ENCODE measurements around the gene KDM3B.
A peak's percentile ranks its signal among the peaks of the same experiment; 100 is the strongest.
"Not testable (repeated sequence)": the region's sequence is repeated elsewhere in the genome, so short reads cannot be mapped to it uniquely, and the experiment has no call there.

KDM3B gene, protein sequence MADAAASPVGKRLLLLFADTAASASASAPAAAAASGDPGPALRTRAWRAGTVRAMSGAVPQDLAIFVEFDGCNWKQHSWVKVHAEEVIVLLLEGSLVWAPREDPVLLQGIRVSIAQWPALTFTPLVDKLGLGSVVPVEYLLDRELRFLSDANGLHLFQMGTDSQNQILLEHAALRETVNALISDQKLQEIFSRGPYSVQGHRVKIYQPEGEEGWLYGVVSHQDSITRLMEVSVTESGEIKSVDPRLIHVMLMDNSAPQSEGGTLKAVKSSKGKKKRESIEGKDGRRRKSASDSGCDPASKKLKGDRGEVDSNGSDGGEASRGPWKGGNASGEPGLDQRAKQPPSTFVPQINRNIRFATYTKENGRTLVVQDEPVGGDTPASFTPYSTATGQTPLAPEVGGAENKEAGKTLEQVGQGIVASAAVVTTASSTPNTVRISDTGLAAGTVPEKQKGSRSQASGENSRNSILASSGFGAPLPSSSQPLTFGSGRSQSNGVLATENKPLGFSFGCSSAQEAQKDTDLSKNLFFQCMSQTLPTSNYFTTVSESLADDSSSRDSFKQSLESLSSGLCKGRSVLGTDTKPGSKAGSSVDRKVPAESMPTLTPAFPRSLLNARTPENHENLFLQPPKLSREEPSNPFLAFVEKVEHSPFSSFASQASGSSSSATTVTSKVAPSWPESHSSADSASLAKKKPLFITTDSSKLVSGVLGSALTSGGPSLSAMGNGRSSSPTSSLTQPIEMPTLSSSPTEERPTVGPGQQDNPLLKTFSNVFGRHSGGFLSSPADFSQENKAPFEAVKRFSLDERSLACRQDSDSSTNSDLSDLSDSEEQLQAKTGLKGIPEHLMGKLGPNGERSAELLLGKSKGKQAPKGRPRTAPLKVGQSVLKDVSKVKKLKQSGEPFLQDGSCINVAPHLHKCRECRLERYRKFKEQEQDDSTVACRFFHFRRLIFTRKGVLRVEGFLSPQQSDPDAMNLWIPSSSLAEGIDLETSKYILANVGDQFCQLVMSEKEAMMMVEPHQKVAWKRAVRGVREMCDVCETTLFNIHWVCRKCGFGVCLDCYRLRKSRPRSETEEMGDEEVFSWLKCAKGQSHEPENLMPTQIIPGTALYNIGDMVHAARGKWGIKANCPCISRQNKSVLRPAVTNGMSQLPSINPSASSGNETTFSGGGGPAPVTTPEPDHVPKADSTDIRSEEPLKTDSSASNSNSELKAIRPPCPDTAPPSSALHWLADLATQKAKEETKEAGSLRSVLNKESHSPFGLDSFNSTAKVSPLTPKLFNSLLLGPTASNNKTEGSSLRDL (N-terminal part only)

DNA sequence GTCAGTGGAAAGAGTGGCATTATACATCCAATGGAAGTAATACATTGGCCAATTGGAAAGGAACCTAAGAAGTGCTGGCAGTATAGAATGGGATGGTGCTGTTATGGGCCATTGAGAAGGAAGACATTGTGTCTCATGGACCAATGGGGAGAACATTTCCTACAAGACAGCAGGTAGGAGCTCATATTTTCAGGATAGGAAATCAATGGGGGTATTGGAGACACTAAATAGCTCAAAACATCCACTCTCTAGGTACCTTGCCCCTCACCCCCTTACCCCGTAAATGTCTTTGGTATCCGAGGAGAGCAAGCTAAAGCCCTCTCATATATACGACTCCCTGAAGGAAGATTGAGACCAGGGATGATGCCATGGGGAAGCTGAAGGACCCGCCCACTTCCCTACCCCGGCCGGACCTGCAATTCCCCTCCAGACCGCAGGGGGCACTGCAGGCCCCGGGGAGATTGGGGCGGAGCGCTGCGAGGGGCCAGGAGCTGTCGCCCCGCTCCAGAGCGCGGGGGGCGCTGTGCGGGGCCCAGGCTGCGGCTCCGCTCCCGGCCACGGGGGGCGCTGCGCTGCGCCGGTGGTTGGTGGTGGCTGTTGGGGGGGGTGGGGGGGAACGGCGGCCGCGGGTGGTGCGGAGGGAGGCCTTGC, at the start of gene KDM3B:
KDM3B (plus strand) TSS at position 615 of the 651 bp plus-strand sequence. CDS start 111 bp downstream, outside the sequence.
- peak; percentile 86 for DNase-seq (ENCODE audit: low spot score)

DNA sequence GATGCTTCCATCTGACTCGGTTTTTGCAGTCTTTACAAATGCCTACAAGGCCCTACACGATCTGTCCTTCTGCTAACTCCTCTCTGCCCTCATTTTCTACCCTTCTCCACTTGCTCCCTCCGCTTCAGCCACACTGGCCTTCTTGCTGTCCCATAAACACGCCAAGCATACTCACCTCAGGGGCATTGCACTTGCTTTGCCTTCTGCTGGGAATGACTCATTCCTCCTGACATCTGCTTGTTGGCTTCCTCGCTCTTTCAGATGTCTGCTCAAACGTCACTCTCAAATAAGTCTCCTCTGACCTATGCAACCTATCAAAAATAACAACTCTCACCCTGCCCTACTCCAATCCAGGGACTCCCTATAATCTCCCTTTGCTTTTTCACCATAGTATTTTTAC, 49.1 kb upstream of the KDM3B start:
- no peak for DNase-seq (ENCODE audit: low spot score)

DNA sequence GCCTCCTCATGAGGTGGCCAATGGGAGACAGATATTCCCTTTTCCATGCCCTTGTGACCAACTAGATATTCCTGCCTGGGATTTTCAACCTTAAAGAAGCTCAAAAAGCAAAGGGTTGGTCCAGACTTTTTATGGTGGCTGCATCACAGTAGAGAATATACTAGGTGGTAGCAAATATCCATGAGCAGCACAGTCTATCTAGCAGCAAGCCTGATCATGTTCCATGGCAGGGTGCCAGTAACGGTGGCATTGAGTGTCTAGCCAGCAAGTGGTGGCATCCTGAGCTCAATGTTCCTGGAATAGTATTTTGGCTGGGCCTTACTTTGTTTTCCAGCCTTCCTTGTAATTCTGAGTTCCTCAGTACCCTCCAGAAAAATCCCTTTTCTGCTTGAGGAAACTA, 46.7 kb upstream of the KDM3B start:
- no peak for DNase-seq (ENCODE audit: low spot score)

DNA sequence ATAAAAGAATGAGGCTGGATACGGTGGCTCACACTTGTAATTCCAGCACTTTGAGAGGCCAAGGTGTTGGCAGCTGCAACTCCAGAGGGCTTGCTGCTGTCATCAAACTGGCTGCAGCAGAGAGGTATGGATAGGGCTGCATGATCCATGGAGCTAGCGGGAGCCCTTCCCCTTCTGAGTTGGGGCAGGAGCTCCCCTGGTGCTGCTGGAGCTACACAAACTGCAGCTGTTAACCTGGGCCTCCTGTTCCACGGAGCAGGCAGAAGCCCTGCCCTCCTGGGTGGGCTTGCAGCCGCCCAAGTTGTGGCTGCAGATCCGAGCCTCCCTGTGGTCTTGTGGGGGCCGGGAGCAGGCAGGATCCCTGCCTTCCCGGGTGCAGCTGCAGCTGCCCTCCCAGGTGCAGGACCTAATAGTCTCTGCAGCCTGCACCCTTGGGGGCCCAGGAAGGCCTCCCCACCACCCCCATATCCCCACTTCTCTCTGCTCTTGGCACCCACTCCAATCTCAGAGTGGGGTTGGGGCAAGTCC, 36.7 kb upstream of the KDM3B start:
- no peak for DNase-seq (ENCODE audit: low spot score)

DNA sequence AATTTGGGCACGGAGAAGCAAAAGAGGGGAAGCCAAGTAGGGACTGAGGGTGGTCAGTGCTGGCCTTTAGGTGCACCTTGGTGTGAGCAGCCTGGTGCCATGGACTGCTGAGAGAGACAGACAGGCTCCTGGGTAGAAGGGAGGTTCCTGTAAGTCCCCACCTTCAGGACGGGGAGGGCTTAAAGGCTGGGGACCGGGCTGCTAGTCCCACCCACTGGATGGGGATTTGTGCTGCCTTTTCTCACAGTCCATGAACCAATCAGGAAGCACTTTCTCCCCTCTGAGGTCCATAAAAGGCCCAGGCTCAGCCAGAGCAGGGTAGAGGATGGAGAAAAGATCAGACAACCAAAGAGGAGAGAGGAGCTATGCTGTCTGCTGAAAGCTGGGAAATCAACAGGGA, 36.1 kb upstream of the KDM3B start:
- no peak for DNase-seq (ENCODE audit: low spot score)

DNA sequence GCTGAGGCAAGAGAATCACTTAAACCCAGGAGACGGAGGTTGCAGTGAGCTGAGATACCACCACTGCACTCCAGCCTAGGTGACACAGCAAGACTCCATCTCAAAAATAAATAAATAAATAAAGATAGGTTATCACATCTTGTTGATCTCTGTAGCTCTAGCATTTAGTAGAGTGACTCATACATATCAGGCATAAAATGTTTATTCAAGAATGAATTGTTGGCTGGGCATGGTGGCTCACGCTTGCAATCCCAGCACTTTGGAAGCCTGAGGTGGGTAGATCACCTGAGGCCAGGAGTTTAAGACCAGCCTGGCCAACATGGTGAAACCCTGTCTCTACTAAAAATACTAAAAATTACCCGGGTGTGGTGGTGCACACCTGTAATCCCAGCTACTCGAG, 34.3 kb upstream of the KDM3B start:
- not testable (repeated sequence) for DNase-seq (ENCODE audit: low spot score)

DNA sequence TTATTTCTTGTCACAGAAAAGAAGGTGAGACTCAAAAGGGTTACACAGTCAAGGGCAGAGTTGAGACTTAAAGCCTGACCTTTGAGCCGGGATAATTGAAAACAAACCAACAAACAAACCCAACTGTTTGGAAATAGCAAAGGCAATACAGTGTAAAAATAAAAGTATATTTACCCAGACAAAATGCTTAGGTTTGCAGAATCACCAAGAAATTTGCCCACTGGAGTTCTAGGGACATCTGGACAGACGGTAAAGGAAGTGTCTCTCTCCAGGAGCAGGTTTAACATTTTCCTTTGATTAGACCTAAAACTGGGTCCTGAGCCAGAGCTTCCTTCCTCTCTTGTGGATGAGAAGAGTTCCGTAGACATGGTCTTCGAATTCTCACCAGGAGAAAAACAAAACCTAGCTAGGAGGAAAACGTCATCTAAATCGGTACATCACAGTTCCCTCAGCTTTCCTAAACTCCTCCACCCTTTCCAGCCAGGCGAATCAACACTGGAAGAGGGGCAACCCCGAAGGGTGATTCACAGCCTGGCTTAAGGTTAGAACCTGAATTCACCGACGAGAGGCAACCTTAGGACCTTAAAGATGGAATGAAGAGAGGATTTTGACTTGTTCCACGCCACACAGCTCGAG, 21.6 kb upstream of the KDM3B start:
- DNase-seq (ENCODE audit: low spot score), result no peak

DNA sequence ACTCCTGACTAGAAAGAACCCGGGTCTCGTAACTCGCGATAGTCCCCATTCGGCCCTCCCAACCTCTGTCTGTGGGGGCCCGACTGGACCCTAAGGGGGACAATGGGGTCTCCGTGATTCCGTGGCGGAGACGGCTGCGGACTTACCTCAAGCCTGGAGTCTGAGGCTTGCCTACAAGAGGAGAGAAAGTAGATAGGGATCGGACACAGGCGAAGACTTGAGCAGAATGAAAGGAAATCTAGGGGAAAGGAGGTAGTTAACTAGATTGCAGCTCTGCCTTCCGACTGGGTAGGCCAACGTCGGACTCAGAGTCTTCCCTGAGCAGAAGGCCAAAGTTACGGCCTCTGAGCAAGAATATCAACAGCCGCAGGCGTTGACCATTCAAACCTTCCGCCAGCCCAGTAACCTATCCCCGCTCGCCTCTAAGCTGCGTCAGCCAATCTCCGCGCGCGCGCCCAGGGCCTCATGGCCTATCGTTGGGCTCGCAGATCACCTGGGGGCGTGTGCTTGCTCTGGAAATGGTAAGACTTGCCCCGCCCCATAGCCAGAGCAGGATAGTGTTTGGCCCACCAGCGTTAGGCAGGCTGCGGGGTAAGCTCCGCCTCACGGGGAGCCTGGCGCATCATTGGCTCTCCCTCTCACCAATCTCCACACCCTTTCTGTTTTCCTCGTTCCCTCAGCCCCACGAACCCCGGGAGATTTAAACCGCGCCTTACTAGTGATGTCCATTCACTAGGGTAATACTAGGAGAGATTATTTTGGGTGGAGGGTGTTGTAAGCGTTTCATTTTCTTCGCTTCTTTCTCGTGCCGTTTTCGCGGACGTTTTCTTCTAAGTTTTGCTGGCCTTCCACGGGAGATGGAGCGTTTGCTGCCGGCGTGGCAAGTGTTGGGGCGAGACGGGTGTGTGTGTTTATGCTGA, 20.8 kb upstream of the KDM3B start, which contains the start of gene CDC25C:
CDC25C (minus strand) TSS at position 356 of the 920 bp plus-strand sequence. CDS start 624 bp downstream, outside the sequence.
- DNase-seq (ENCODE audit: low spot score), result peak; percentile 91

DNA sequence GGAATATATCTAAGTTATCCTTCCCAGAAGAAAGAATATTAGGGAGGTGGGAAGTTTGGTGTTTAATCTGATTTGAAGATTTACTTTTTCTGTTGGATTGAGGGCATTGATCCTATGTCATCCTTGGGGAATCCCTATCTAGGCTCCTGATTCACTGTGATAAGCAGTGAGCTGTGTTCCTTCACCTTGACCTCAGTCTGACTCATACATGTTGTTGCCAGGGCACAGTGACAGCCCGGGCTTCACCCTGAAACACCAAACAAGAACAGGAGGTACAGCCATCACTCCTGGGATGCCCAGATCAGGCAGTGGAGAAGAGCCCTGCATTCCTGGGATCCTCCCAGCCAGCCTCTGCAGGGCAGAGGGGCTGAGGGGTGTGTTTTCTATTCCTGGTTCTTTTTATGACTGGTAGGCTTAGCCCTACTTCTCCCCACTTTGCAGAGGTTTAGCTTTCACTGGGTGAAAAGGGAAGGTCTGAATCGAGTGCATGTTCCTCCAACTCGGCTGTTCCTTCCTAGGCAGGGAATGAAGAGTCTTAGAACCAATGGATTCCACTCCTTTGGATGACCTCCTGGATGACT, 17.5 kb upstream of the KDM3B start:
- DNase-seq (ENCODE audit: low spot score), result no peak

DNA sequence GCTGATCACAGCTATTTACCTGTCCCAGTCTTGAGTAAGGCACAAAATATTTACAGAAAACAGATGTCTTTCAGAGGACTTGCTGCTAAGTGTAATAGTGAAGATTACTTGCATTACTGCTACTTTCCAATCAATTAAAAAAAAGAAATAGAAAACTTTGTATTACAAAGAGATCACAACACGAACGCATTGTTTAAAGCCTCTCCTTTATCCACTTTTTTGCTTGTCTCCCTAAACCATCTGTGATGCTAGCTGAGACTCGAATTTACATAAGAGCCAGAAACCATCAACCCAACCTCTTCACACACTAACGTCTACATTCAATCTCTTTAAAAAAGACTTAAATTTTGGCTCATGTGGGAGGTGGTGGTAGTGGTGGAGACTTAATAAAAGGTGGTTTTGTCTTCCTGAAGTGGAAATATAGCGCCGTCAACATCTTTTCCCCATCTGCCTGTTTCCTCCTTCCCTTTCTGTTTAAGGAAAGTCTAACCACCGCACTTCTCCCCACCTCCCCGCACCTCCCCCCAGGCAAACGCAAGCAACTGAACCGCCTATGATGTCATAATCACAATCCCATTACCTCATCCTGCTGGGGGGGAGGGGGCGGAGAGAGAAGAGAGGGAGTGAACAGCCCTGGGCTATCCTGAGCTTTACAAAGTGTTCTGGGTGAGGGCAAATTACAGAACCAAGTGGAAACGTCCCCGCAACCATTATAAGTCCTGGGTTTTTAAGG, 15.4 kb upstream of the KDM3B start:
- DNase-seq (ENCODE audit: low spot score), result peak; percentile 75

DNA sequence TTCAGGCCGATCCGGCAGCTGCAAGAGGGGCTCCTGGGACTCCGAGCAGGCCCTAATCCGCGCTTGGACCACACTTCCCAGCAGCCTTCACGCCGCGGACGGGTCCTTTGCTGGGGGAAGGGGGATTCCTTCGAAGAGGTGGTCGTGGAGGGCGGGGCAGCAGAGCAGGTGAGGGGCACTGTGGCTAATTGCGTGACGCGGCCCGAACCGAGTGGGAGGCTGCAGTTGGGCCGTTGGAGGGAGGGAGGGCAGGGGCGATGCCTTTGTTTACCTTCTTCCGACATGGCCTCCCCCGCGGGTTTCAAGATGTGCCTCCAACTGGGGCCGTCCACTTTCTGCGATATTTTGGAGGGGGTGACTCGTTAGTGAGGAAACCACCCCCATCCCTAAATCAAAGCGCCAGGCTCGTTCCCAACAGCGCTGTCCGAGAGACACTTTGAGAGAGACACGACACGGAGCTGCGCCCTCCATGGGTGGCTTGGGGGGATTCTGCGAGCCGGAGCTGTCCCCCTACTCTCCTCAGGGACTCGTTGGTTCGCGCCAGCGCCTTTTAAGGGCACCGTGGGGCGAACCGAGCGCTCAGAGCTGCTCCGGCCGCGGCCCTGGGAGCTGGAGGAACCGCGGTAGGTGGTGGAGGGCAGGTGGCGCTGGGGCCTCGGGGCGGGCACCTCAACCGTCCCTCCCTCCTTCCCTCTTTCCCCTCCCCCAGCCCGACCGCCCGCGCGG, 14.6 kb upstream of the KDM3B start, which contains the start of gene FAM53C:
FAM53C (plus strand) TSS at position 582 of the 726 bp plus-strand sequence. CDS start 3,070 bp downstream, outside the sequence.
- peak; percentile 80 for DNase-seq (ENCODE audit: low spot score)

DNA sequence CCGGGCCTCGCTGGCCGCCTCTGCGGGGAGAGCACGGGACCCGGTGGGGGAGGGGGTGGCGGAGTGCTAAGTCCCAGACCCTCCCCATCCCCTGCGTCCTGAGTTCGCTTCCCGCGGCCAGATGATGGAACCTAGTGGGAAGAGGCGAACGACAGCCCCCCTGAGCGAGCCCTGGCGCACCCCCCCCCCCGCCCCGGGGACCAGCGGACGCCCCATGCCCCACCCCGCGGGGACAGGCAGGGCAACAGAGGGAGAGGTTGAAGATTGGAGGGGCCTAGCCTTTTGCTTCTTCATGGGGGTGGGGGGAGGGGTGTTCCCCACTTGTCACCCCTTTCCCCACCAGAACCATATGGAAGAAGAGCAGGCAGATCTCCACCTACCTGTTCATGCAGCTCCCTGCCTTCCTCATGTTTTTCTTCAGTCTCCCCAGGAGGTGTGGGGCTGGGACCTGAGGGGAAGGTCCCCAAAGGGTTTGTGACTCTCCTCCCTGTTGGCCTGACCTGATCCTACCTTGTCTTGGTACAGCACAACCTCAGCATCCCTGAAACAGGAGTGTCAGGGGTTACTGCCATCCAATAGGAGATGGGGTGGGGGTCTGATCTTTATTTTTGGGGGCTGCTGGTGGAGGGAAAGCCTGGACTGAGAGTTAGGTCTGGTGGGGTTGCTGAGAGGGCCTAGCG, 13.9 kb upstream of the KDM3B start:
- DNase-seq (ENCODE audit: low spot score), result no peak

DNA sequence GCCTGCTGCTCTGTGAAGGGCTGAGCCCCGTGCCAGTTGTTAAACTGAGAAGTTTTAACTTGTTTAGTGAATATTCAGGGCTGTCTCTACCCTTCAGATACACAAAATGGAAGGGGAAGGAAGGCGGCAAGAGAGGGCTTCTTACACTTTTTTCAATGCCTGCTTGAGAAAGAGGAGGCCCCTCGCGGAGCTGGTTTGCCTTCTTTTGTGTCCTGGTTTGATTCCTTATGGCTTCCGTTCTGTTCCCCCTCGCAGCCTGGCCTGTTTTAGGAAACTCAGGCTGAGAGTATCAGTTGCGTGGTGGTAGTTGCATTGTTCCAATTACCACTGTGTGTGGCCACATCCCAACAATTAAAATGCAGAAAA, 13.4 kb upstream of the KDM3B start:
- DNase-seq (ENCODE audit: low spot score), result no peak

DNA sequence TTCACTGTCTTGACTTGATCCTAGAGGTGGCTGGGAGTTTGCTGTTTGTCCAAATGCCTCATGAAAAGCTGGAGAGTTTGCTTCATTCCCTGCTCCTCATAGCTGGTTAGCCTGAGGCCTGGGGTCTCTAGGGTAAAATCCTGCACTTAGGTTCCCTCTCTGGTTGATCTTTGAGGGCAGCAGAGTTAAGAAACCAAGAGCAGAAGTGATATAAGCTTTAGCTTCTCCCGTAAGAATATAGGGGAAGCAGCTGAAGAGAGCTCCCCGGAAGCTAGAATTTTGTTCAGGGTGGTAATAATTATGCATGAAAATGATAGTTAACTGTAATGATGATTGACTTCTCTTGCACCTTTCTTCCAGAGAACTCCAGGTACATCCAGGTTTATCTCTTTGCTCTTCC, 13.0 kb upstream of the KDM3B start:
- no peak for DNase-seq (ENCODE audit: low spot score)

DNA sequence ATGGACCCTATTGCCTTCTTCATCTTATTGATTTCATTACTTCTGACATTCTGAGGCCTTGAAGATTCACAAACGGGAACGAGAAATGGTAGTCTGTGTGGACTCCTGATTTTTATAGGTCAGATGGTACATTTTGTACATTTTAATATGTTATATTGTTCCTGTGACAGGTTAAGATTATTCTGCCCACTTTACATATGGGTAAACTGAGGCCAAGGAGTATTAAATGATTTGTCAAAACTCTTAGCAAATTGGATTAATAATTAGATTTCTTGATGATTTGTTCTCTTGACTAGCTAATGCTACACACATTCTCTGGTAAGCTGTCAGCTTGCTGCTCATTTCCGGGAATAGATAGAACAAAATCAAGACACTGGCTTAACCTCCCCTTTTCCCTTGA, 12.5 kb upstream of the KDM3B start:
- DNase-seq (ENCODE audit: low spot score), result no peak

DNA sequence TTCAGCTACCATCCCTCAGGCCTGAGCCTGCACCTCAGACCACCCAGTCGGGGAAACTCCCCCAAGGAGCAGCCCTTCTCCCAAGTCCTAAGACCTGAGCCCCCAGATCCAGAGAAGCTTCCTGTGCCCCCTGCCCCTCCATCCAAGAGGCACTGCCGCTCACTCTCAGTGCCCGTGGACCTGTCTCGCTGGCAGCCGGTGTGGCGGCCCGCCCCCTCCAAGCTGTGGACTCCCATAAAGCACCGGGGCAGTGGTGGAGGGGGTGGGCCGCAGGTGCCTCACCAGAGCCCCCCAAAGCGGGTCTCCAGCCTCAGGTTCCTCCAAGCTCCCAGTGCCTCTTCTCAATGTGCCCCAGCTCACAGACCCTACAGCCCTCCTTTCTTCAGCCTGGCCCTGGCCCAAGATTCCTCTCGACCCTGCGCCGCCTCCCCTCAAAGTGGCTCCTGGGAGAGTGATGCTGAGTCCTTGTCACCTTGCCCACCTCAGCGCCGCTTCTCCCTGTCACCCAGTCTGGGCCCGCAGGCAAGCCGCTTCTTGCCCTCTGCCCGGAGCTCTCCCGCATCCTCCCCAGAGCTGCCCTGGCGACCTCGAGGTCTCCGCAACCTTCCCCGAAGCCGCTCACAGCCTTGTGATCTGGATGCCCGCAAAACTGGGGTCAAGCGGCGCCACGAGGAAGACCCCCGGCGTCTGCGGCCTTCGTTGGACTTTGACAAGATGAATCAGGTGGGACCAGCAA, 7.4 kb upstream of the KDM3B start:
- no peak for DNase-seq (ENCODE audit: low spot score)

DNA sequence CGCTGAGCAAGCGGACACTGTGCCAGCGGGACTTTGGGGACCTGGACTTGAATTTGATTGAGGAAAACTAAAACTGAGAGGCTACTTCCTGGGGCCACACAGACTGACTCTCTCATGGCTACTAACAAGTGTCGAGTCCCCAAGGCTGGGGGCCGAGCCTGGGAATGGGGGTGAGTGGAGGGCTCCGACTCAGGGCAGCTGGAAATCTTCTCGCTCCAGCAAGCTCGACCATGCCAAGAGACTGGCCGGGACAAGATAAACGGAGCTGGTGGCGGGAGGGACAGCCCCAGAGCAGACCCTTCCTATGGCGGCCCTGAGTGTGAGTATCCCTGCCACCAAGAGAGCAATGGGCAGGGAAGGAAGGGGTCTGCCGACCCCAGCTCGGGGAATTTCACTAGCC, 5.6 kb upstream of the KDM3B start:
- no peak for DNase-seq (ENCODE audit: low spot score)

Data from HuH-7 (cell line).